ENCODE measurements around the gene CD58. TPM values are rescaled to one million over a fixed set of nuclear protein-coding genes. Genes with fewer than 3 reads are reported as not detected.

CD58 gene
- total and polyA plus RNA-seq, 9 of the 15 experiments (the other 6 are each of a cell fraction or from before 2014, with no cell fraction given): 18.1 to 113 (median 37.4) TPM

GRCh38 chr1:116493036-116493435, 77.8 kb downstream of the CD58 start:
- in situ Hi-C loops (cut with MboI): no loop called here
- TF ChIP-seq SP1 (CRISPR knock-in tag; IDR thresholded peaks at IDR 0.05) (no peak), CCAR2 (IDR thresholded peaks at IDR 0.05; ENCODE audit: low read depth, low read length) (no peak), MITF (IDR thresholded peaks at IDR 0.05) (no peak), FOXK1 (CRISPR knock-in tag; IDR thresholded peaks at IDR 0.05; ENCODE audit: borderline replicate concordance) (no peak), NCOA1 (IDR thresholded peaks at IDR 0.05; ENCODE audit: low read depth) (no peak), UBTF (IDR thresholded peaks at IDR 0.05; ENCODE audit: borderline replicate concordance in 1 of 2, low read depth in 2 of 2, low read length in 2 of 2) (no peak), E2F5 (CRISPR knock-in tag; IDR thresholded peaks at IDR 0.05) (no peak), ZKSCAN1 (IDR thresholded peaks at IDR 0.05; ENCODE audit: low read depth, low read length) (no peak), ERF (CRISPR knock-in tag; IDR thresholded peaks at IDR 0.05) (no peak), ZBTB33 (CRISPR knock-in tag; IDR thresholded peaks at IDR 0.05) (no peak), ZNF518B (CRISPR knock-in tag; IDR thresholded peaks at IDR 0.05) (no peak)

More at GRCh38 chr1:116493036-116493435, 77.8 kb downstream of the CD58 start:
- FAIRE-seq: no peak
- ChIA-PET POLR2A (interaction anchor here (0.7 to 3.4 kb wide), 4 partner anchors 9 to 174 kb away, joined by 3 to 10 read pairs (median 4); no protein-coding TSS in a partner anchor), CTCF (ENCODE audit: low intra/inter-chr PET ratio) (interaction anchor here (1.2 kb wide), 1 partner anchor 353 kb away, joined by 3 read pairs; no protein-coding TSS in a partner anchor)
- no peaks in the 10 kb centered on the region for H3K79me2 ChIP-seq (ENCODE audit: control insufficient read depth, insufficient read depth, low read length)
- DNase-seq (ENCODE audit: extremely low read depth in 1 of 4, low spot score in 3 of 4): no peak
- no TSS peak for BruUV-seq (replicated peaks)
- no peak for ATAC-seq
- no peak overlapping the region for H3K4me2 ChIP-seq (ENCODE audit: insufficient read depth, low read length)
- no peaks in the 10 kb centered on the region for H3K36me3 ChIP-seq (ENCODE audit: control insufficient read depth, insufficient read depth, low read length)
- H3K9ac ChIP-seq (ENCODE audit: insufficient read depth in 1 of 2, low read depth in 2 of 2, low read length in 2 of 2): no peak overlapping the region
- no peak overlapping the region for H2AFZ ChIP-seq (ENCODE audit: low read depth, low read length)
- peaks cover 14 to 25% of the 10 kb centered on the region in 2 experiments for H3K4me1 ChIP-seq (replicated peaks in 1 of 2; ENCODE audit: control insufficient read depth in 2 of 2, insufficient read depth in 2 of 2, low read length in 2 of 2)
- H3K9me3 ChIP-seq (replicated peaks; ENCODE audit: control insufficient read depth, insufficient read depth, low read depth, low read length): no peaks in the 10 kb centered on the region
- intact Hi-C loops (cut with micrococcal nuclease): loop anchor here (10.0 kb wide), 1 partner anchor 258 kb away; no protein-coding TSS in a partner anchor
- 94% methylated on average over 7 of the region's 7 CpGs for WGBS (ENCODE audit: insufficient coverage, low coverage, missing lambda C conversion rate)
- H3K4me3 ChIP-seq: no peak overlapping the region
- no peaks in the 10 kb centered on the region for H3K9me1 ChIP-seq (ENCODE audit: control insufficient read depth, insufficient read depth, low read length)
- H4K20me1 ChIP-seq (replicated peaks; ENCODE audit: control insufficient read depth, insufficient read depth, low read length): no peaks in the 10 kb centered on the region
- H3K27ac ChIP-seq (ENCODE audit: extremely low read depth, low read depth, low read length): no peak overlapping the region
- no peaks in the 10 kb centered on the region; a peak in 1 of 5 replicates for H3K27me3 ChIP-seq (ENCODE audit: control insufficient read depth in 2 of 2, insufficient read depth in 2 of 2, low read length in 2 of 2)
